Fibroblast of skin of right biceps (primary cell): ENCODE data around the gene ZNF587.
"Not testable (repeated sequence)": the region's sequence is repeated elsewhere in the genome, so short reads cannot be mapped to it uniquely, and the experiment has no call there.

ENCODE experiments used
- DNase-seq: peaks from one replicate; pipeline ENCODE4 v3.0.0-alpha.2; 2013

ZNF587 gene

GRCh38 chr19:57823155-57823554 lies 26.5 kb upstream of the ZNF587 start:
- DNase-seq = not testable (repeated sequence)

GRCh38 chr19:57823608-57824007 lies 26.1 kb upstream of the ZNF587 start:
- DNase-seq = not testable (repeated sequence)

- DNase-seq = no peak
These were observed 24.1 kb upstream of the ZNF587 start for GRCh38 chr19:57825511-57825910.

- no peak for DNase-seq
These were observed 20.3 kb upstream of the ZNF587 start for GRCh38 chr19:57829316-57829715.

- peak; percentile 73 for DNase-seq
These were observed 19.5 kb upstream of the ZNF587 start, which contains the start of gene ZNF587B for GRCh38 chr19:57830071-57830602. Gene ZNF587B, plus strand, starts transcription at chr19:57830299. Its CDS starts 230 bp downstream, at chr19:57830529.

GRCh38 chr19:57836991-57837390 lies 12.7 kb upstream of the ZNF587 start:
- DNase-seq = not testable (repeated sequence)

GRCh38 chr19:57838622-57839191 lies 11.0 kb upstream of the ZNF587 start:
- DNase-seq = not testable (repeated sequence)

- DNase-seq = no peak
These were observed 8.4 kb upstream of the ZNF587 start for GRCh38 chr19:57841122-57841763.

GRCh38 chr19:57847164-57847563 lies 2.5 kb upstream of the ZNF587 start:
- DNase-seq = not testable (repeated sequence)

GRCh38 chr19:57849162-57849665 lies 445 bp upstream of the ZNF587 start:
- DNase-seq = not testable (repeated sequence)

GRCh38 chr19:57850553-57851017 lies 926 bp downstream of the ZNF587 start:
- DNase-seq = peak; percentile 51

GRCh38 chr19:57851812-57852603 lies 2.3 kb downstream of the ZNF587 start:
- DNase-seq = not testable (repeated sequence)

- not testable (repeated sequence) for DNase-seq
These were observed 4.5 kb downstream of the ZNF587 start for GRCh38 chr19:57854117-57854516.

GRCh38 chr19:57862351-57862750 lies 12.7 kb downstream of the ZNF587 start:
- not testable (repeated sequence) for DNase-seq

GRCh38 chr19:57867868-57868492 lies 18.3 kb downstream of the ZNF587 start:
- no peak for DNase-seq

- not testable (repeated sequence) for DNase-seq
These were observed 20.0 kb downstream of the ZNF587 start for GRCh38 chr19:57869655-57870054.

GRCh38 chr19:57870225-57870624 lies 20.6 kb downstream of the ZNF587 start:
- no peak for DNase-seq

GRCh38 chr19:57872450-57872849 lies 22.8 kb downstream of the ZNF587 start:
- peak; percentile 6 for DNase-seq

GRCh38 chr19:57873883-57874799 lies 24.5 kb downstream of the ZNF587 start:
- peak; percentile 8 for DNase-seq

- DNase-seq = no peak
These were observed 36.4 kb downstream of the ZNF587 start for GRCh38 chr19:57886046-57886445.

- DNase-seq = no peak
These were observed 37.7 kb downstream of the ZNF587 start for GRCh38 chr19:57887195-57887941.
